ENCODE results near the gene POLR2M.

POLR2M gene

DNA sequence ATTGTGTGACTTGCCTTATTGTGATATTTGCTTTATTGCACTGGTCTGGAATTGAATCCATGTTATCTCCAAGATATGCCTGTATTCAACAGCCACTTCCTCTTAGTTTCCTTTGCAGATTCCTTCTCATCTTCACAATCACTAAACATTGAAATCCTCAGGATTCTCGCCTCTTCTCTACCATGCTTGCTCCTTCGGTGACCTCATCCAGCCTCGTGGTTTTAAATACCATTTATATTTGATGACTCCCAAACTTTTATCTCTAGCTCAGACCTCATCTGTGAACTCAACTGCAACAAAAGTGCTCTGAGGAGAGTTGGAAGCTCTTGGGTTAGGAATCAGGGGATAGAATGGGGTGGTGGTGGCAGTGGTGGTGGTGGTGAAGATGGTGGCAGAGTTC, 19.9 kb downstream of the POLR2M start:
- Histone ChIP-seq H3K27ac (no peak overlapping the region), H3K4me3 (no peak overlapping the region)
- no peak for DNase-seq (ENCODE audit: low spot score)
- TF ChIP-seq, protein P1, sequence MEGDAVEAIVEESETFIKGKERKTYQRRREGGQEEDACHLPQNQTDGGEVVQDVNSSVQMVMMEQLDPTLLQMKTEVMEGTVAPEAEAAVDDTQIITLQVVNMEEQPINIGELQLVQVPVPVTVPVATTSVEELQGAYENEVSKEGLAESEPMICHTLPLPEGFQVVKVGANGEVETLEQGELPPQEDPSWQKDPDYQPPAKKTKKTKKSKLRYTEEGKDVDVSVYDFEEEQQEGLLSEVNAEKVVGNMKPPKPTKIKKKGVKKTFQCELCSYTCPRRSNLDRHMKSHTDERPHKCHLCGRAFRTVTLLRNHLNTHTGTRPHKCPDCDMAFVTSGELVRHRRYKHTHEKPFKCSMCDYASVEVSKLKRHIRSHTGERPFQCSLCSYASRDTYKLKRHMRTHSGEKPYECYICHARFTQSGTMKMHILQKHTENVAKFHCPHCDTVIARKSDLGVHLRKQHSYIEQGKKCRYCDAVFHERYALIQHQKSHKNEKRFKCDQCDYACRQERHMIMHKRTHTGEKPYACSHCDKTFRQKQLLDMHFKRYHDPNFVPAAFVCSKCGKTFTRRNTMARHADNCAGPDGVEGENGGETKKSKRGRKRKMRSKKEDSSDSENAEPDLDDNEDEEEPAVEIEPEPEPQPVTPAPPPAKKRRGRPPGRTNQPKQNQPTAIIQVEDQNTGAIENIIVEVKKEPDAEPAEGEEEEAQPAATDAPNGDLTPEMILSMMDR (IDR thresholded peaks at IDR 0.05): no peak

DNA sequence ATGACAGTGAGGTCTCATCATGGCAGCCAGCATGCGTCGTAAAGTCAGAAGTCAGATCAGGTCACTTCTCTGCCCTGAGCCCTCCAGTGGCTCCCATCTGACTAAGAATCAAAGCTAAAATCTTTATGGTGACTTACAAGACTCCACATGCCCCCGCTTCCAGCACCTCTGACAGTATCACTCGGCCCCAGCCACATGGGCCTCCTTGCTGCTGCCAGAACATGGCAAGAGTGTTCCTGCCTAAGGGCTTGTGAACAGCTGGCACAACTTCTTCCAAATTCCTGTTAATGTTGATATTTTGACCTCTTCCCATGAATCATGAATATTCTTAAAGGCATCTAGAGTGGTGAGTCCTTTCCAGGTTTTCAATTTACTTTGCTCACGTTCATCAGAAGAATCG, 20.5 kb downstream of the POLR2M start:
- TF ChIP-seq, protein P1 (IDR thresholded peaks at IDR 0.05): no peak
- Histone ChIP-seq H3K27ac (no peak overlapping the region), H3K4me3 (no peak overlapping the region)
- no peak for DNase-seq (ENCODE audit: low spot score)

DNA sequence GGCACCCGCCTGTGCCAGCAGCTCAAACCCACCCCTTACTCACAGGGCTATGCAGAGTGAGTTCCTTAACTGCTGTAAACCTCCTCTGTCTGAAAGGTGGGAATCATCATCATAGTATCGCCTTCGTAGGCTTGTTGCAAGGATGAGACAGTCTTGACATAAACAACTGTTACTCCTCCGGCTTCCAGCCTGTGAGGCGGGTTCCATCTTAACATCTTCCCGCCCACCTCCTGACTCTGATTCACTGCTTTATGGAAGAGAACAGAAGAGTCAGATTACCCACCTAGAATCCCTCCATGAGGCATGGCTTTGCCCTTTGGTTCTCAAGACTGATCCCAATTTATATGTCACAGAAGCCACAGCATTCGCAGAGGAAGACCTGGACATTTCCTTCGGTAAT, 21.9 kb downstream of the POLR2M start:
- no peak overlapping the region for H3K4me3 ChIP-seq
- no peak for DNase-seq (ENCODE audit: low spot score)

DNA sequence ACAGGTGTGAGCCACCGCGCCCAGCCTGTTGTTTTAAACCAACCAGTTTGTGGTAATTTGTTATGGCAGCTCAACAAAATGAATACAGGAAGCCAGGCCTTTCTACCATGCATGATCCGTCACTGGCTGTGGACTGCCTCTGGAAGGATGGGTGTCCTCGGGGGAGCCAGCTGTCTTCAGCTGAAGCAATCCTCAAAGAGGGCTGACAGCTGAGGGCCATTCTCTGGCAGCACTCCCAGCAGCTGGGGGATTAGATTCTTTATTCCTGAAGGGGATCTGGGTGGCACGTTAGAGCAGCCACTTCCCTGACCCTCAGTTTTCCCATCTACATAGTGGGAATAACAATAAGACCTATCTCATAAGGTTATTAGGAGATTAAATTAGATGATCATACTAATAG, 24.4 kb downstream of the POLR2M start:
- TF ChIP-seq, protein P1 (IDR thresholded peaks at IDR 0.05): no peak
- no peak overlapping the region for H3K27ac ChIP-seq
- no peak for DNase-seq (ENCODE audit: low spot score)
- H3K4me3 ChIP-seq: no peak overlapping the region

More for the DNA sequence above, 21.9 kb downstream of the POLR2M start:
- H3K27ac ChIP-seq: no peak overlapping the region
- TF ChIP-seq, protein P1 (IDR thresholded peaks at IDR 0.05): no peak

DNA sequence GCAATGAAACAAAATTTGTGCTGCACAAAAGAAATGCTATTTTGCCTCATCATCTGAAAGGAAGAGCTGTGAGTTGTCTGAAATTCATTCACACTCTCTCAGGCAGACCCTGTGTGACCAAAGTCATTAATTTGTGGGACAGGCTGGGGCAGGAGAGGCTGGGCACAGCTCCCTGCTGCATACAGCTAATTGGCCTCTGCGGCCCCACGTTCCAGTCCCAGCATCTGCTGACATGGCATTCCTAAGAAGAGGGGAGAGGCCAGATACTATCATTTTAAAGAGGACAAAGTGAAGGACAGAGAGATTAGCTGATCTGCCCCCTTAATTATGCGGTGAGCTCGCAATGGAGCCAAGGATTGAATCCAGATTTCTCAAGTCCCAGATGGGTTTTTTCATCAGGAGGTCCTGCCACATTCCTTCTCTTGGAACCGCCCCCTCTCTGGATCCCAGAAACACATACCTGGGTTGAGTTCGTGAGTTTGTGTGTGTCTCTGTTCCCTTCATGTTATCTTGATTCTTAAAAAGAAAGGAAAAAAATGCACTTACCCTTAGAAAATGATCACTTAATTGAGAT, 25.1 kb downstream of the POLR2M start:
- no peak overlapping the region for H3K4me3 ChIP-seq

DNA sequence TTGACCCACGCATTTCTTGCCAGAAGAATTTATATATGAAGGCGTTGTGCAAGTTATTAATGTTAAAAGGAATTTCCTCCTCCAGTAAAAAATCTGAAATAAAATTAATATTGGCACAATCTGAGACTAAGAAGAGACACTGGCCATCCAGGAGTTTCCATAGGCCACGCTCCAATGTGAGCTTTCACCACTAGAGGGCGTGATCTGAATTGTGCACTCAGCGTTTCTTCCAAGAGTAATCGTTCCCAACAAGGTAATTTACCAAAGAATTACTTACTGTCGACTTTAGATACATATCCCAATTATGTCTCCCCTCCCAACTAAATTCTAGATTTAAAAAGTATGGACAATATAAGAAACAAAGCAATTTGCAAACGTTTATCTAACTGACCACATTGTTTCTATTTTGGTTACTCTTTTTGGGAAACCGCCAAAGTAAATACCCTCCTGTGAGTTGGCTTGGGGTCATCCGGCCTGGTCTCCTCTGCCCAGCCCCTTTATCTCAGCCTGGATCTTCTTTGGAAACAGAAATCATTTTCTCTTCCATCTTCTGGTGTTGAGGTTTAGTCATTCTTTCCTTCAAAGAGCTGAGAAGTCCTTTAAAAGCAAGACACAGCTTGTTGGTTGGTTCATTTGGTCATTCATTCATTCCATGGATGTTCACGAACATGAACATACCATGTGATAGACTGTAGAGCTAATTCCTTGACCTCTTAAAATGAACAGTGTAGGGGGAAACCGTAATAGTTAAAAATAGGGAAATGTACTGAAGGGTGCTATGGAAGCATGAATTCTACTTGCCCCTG, 26.2 kb downstream of the POLR2M start:
- no peak overlapping the region for H3K27ac ChIP-seq
- no peak for DNase-seq (ENCODE audit: low spot score)
- H3K4me3 ChIP-seq: no peak overlapping the region
- TF ChIP-seq, protein P1 (IDR thresholded peaks at IDR 0.05): peak; percentile 68

More for the DNA sequence above, 25.1 kb downstream of the POLR2M start:
- H3K27ac ChIP-seq: no peak overlapping the region
- no peak for DNase-seq (ENCODE audit: low spot score)
- TF ChIP-seq, protein P1 (IDR thresholded peaks at IDR 0.05): no peak

DNA sequence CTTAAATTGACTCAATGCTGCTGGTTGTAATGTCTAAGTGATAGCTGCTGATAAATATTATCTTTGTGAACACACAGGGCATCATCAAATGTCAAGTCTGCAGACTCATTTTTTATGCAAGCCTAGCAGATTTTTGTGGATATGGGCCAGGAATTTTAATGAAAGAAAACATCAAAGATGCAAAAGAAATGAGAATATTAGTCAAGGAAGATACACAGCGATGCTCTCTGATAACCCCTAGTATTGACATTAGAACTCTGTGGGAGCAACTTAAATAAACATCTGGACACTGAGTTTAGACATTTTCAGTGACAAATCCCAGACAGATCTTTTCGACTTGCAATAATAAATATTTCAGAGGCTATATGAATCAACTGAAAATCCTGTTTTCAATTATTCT, 28.3 kb downstream of the POLR2M start:
- TF ChIP-seq, protein P1 (IDR thresholded peaks at IDR 0.05): no peak
- no peak overlapping the region for H3K27ac ChIP-seq
- no peak overlapping the region for H3K4me3 ChIP-seq
- DNase-seq (ENCODE audit: low spot score): no peak
